IMR-90 (cell line): Measurements from ENCODE around the gene ANKRD11. TPM values are rescaled to one million over a fixed set of nuclear protein-coding genes. Genes with fewer than 3 reads are reported as not detected.
A peak's percentile ranks its signal among the peaks of the same experiment; 100 is the strongest.

ENCODE experiments used
- ATAC-seq: fragments of 200-7000 bp; cut with Tn5 transposase; 2 replicates; pipeline ENCODE4 v1.9.1; 2020; ENCODE audit warnings: low read depth, mild to moderate bottlenecking, moderate library complexity
- BruUV-seq: library from RNA; stranded (reverse); fragments of 400-500 nt; replicated peaks from 2 replicates; lab custom pipeline; 2021; lab: Mats Ljungman, UMichigan
- CTCF ChIA-PET: fragments of 300-600 bp; formaldehyde crosslinking; extraction: SDS; loops from one replicate; lab custom pipeline; 2021; ENCODE audit warnings: antibody characterized with exemption; lab: Yijun Ruan, JAX
- POLR2A ChIA-PET: fragments of 300-600 bp; sonication (Branson Sonifier 250); formaldehyde crosslinking; loops from one replicate; lab custom pipeline; 2022; ENCODE audit warnings: antibody characterized with exemption; ENCODE audit not compliant: unreplicated experiment; lab: Charles Lee
- DNase-seq: peaks from one replicate; pipeline ENCODE4 v3.0.0; 2013
- H2AFZ ChIP-seq: replicated peaks from 2 replicates; pipeline ENCODE3; 2013; ENCODE audit warnings: low read length, mild to moderate bottlenecking; ENCODE audit not compliant: poor library complexity
- H2AK5ac ChIP-seq: 2 replicates; pipeline ENCODE4 v1.6.1; 2013; ENCODE audit warnings: low read depth, low read length, inconsistent platforms
- H2AK9ac ChIP-seq: replicated peaks from 2 replicates; pipeline ENCODE3; 2013; ENCODE audit warnings: mild to moderate bottlenecking, low read depth, low read length, moderate library complexity; ENCODE audit not compliant: poor library complexity
- H2BK120ac ChIP-seq: 2 replicates; pipeline ENCODE4 v1.6.1; 2013; ENCODE audit warnings: low read depth, low read length, inconsistent platforms
- H2BK15ac ChIP-seq: 3 replicates; pipeline ENCODE4 v1.6.1; 2013; ENCODE audit warnings: low read depth, low read length, inconsistent platforms
- H2BK20ac ChIP-seq: 2 replicates; pipeline ENCODE4 v1.6.1; 2013; ENCODE audit warnings: low read depth, mild to moderate bottlenecking, inconsistent platforms, low read length, moderate library complexity
- H2BK5ac ChIP-seq: 2 replicates; pipeline ENCODE4 v1.6.1; 2013; ENCODE audit warnings: mild to moderate bottlenecking, low read depth, low read length, inconsistent platforms; ENCODE audit not compliant: poor library complexity, severe bottlenecking
- H3K14ac ChIP-seq: replicated peaks from 2 replicates; pipeline ENCODE4 v1.6.1; 2013; ENCODE audit warnings: low read depth, low read length, inconsistent platforms
- H3K18ac ChIP-seq: 2 replicates; pipeline ENCODE4 v1.6.1; 2013; ENCODE audit warnings: low read depth, low read length, control low read depth
- H3K23ac ChIP-seq: 2 replicates; pipeline ENCODE4 v1.6.1; 2013; ENCODE audit warnings: low read depth, low read length, inconsistent platforms
- H3K27ac ChIP-seq: 2 replicates; pipeline ENCODE4 v1.5.1; 2013; ENCODE audit warnings: mild to moderate bottlenecking, control low read depth, low read length; ENCODE audit not compliant: insufficient read depth
- H3K27me3 ChIP-seq: 2 replicates; pipeline ENCODE4 v1.6.1; 2013; ENCODE audit warnings: low read length; ENCODE audit not compliant: control insufficient read depth, insufficient read depth
- H3K36me3 ChIP-seq: 2 replicates; pipeline ENCODE4 v1.6.1; 2013; ENCODE audit warnings: low read length, mixed read lengths; ENCODE audit not compliant: control insufficient read depth, insufficient read depth
- H3K4ac ChIP-seq: 2 replicates; pipeline ENCODE4 v1.6.1; 2013; ENCODE audit warnings: low read depth, low read length, inconsistent platforms
- H3K4me1 ChIP-seq: 2 replicates; pipeline ENCODE4 v1.6.1; 2013; ENCODE audit warnings: low read length, mixed read lengths; ENCODE audit not compliant: control insufficient read depth, insufficient read depth
- H3K4me2 ChIP-seq: 2 replicates; pipeline ENCODE4 v1.6.1; 2013; ENCODE audit warnings: low read depth, mild to moderate bottlenecking, control low read depth, low read length, moderate library complexity
- H3K4me3 ChIP-seq: 2 replicates; pipeline ENCODE4 v1.5.1; 2013; ENCODE audit warnings: low read depth, mild to moderate bottlenecking, control low read depth, low read length, moderate library complexity; ENCODE audit not compliant: insufficient read depth
- H3K56ac ChIP-seq: 2 replicates; pipeline ENCODE4 v1.6.1; 2013; ENCODE audit warnings: low read length, inconsistent platforms; ENCODE audit not compliant: insufficient read depth; ENCODE audit errors: extremely low read depth
- H3K79me1 ChIP-seq, 2 experiments: 2 replicates each; pipeline ENCODE4 v1.6.1; 2013; ENCODE audit warnings: low read length in 2 of 2, inconsistent platforms in 1 of 2, low read depth in 1 of 2
- H3K9ac ChIP-seq: 2 replicates; pipeline ENCODE4 v1.6.1; 2013; ENCODE audit warnings: low read depth, low read length, control low read depth
- H3K9me1 ChIP-seq: 2 replicates; pipeline ENCODE4 v1.6.1; 2013; ENCODE audit warnings: low read length, inconsistent platforms; ENCODE audit not compliant: insufficient read depth
- H3K9me3 ChIP-seq: 2 replicates; pipeline ENCODE4 v1.6.1; 2013; ENCODE audit warnings: low read length; ENCODE audit not compliant: control insufficient read depth, insufficient read depth
- H4K20me1 ChIP-seq: 2 replicates; pipeline ENCODE4 v1.6.1; 2013; ENCODE audit warnings: low read length, inconsistent platforms; ENCODE audit not compliant: insufficient read depth
- H4K5ac ChIP-seq: 2 replicates; pipeline ENCODE4 v1.6.1; 2013; ENCODE audit warnings: mild to moderate bottlenecking, low read depth, low read length, control low read depth
- H4K8ac ChIP-seq, 2 experiments: 2 replicates each; pipeline ENCODE4 v1.6.1; 2013; ENCODE audit warnings: low read depth in 2 of 2, low read length in 2 of 2, control low read depth in 1 of 2, inconsistent platforms in 1 of 2
- H4K91ac ChIP-seq: 2 replicates; pipeline ENCODE4 v1.6.1; 2013; ENCODE audit warnings: low read depth, low read length, inconsistent platforms; ENCODE audit not compliant: insufficient read depth
- BHLHE40 ChIP-seq: fragments of 150-350 bp; IDR thresholded peaks from 2 replicates; pipeline ENCODE4 v1.6.1; 2016; ENCODE audit warnings: mild to moderate bottlenecking, low read depth, low read length
- CEBPB ChIP-seq: IDR thresholded peaks from 2 replicates; pipeline ENCODE4 v1.6.1; 2012; ENCODE audit warnings: low read depth, low read length, improper control_type of control experiment
- CHD1 ChIP-seq: IDR thresholded peaks from 2 replicates; pipeline ENCODE4 v1.6.1; 2012; ENCODE audit warnings: low read depth, low read length, improper control_type of control experiment
- ELK1 ChIP-seq: fragments of 150-350 bp; IDR thresholded peaks from 2 replicates; pipeline ENCODE4 v1.6.1; 2016; ENCODE audit warnings: low read depth, mild to moderate bottlenecking, low read length, moderate library complexity, borderline replicate concordance
- FOS ChIP-seq: fragments of 150-350 bp; IDR thresholded peaks from 2 replicates; pipeline ENCODE4 v1.6.1; 2016; ENCODE audit warnings: low read depth, low read length
- MAFK ChIP-seq: IDR thresholded peaks from 2 replicates; pipeline ENCODE4 v1.6.1; 2012; ENCODE audit warnings: low read depth, low read length, improper control_type of control experiment
- MXI1 ChIP-seq: IDR thresholded peaks from 2 replicates; pipeline ENCODE4 v1.6.1; 2012; ENCODE audit warnings: low read depth, mild to moderate bottlenecking, low read length, moderate library complexity, borderline replicate concordance
- NFE2L2 ChIP-seq: fragments of 150-350 bp; IDR thresholded peaks from 2 replicates; pipeline ENCODE4 v1.6.1; 2016; ENCODE audit warnings: low read depth, mild to moderate bottlenecking, low read length
- POLR2A ChIP-seq: IDR thresholded peaks from 2 replicates; pipeline ENCODE4 v1.6.1; 2012; ENCODE audit warnings: mild to moderate bottlenecking, low read depth, low read length
- RAD21 ChIP-seq: IDR thresholded peaks from 2 replicates; pipeline ENCODE4 v1.6.1; 2012; ENCODE audit warnings: low read length, improper control_type of control experiment
- RCOR1 ChIP-seq: IDR thresholded peaks from 2 replicates; pipeline ENCODE4 v1.6.1; 2012; ENCODE audit warnings: mild to moderate bottlenecking, low read length, improper control_type of control experiment; ENCODE audit not compliant: insufficient replicate concordance
- RFX5 ChIP-seq: IDR thresholded peaks from 2 replicates; pipeline ENCODE4 v1.8.0; 2012; ENCODE audit warnings: low read depth, mild to moderate bottlenecking, low read length, moderate library complexity
- SMC3 ChIP-seq: fragments of 150-350 bp; IDR thresholded peaks from 2 replicates; pipeline ENCODE4 v1.6.1; 2016; ENCODE audit warnings: low read depth, mild to moderate bottlenecking, antibody characterized with exemption, low read length, moderate library complexity
- WGBS, 2 experiments: methylation state at CpG; one replicate each; pipeline versions ENCODE4 v1.1.5 to v1.1.7; 2013; ENCODE audit warnings: missing lambda C conversion rate in 2 of 2; ENCODE audit not compliant: insufficient read length in 1 of 2; ENCODE audit errors: extremely low coverage in 2 of 2; 5-methylcytosine and 5-hydroxymethylcytosine counted together
- dilution Hi-C: fragments of 300-500 bp; cut with HindIII; formaldehyde crosslinking; loops from one replicate; pipeline ENCODE4 v1.14.3; 2018; ENCODE audit warnings: low sequenced_read_pairs; ENCODE audit not compliant: unreplicated experiment
- in situ Hi-C: fragments of 300-500 bp; cut with MboI; formaldehyde crosslinking; loops from 3 replicates; pipeline ENCODE4 v1.14.3; 2019; ENCODE audit warnings: low sequenced_read_pairs, inconsistent platforms, mixed read lengths
- intact Hi-C: fragments of 100-400 bp; cut with micrococcal nuclease; formaldehyde crosslinking; loops from 2 replicates; pipeline ENCODE4 v1.10.0; 2022
- polyA plus RNA-seq, 3 experiments: library from polyadenylated mRNA; depleted of rRNA; stranded (reverse); fragments of >200 nt; gene quantifications; 2 replicates each; pipeline ENCODE4 v1.2.3, GENCODE V29; 2012; ENCODE audit warnings: low replicate concordance in 1 of 3
- total RNA-seq: library from RNA; depleted of rRNA; stranded (reverse); fragments of >200 nt; gene quantifications from 2 replicates; pipeline ENCODE4 v1.2.3, GENCODE V29; 2012
- TF ChIP-seq, protein P1 (sequence below): fragments of 150-350 bp; IDR thresholded peaks from 2 replicates; pipeline ENCODE4 v1.6.1; 2017; ENCODE audit warnings: mild to moderate bottlenecking, antibody characterized with exemption, low read length, low read depth

Gene ANKRD11
- total and polyA plus RNA-seq, 2 of the 4 experiments (the other 2 are of a cell fraction): 46.8 to 71.9 TPM

DNA sequence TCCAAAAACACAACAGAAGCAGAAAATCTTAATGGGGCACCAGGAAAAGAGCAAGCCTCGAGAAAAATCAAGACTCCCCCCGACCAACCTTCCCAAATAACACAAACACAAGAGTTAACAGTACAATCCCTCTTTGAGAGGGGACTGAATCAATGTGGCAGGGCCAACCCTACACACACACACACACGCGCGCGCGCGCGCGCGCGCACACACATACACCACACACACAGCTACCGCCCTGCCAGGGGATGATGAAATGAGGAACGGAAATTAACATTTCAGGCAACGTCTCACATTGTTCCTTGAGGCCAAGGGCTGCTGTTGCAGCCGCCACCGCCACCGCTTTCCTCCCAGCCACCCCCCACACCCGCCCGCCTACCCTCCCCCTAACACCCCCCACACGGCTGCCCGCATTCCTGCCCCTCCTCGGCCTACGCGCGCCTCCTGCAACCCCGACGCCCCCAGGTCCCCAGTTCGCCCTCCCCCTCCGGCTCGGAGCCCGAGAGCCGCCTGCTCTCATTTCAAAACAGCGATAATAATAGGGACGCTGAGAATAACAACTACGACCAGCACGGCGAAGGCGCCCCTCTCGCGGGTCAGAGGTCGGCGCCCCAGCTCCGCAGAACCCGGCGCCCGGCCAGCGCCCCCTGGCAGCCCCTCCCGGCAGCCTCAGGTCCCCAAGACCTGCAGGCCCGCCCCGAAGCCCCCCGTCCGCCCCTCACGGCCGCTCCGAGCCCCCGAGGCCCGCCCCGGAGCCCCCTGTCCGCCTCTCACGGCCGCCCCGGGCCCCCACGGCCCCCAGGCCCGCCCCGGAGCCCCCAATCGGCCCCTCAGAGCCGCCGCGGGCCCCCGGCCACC lies 1.1 kb downstream of the ANKRD11 start:
- Histone ChIP-seq H3K27ac (peak overlapping the region; percentile 88), H2AFZ (peak overlapping the region; percentile 68), H3K4ac (peak overlapping the region; percentile 72), H3K9me3 (no peaks in the 10 kb centered on the region), H3K4me1 (peaks cover 14% of the 10 kb centered on the region), H4K5ac (no peak overlapping the region), H3K14ac (peak overlapping the region; percentile 94), H4K20me1 (peaks cover 52% of the 10 kb centered on the region), H3K27me3 (no peaks in the 10 kb centered on the region), H2BK120ac (peak overlapping the region; percentile 43), H2BK15ac (no peak overlapping the region), H3K9me1 (peaks cover 21% of the 10 kb centered on the region), H3K23ac (peak overlapping the region; percentile 96), H3K79me1 (peaks cover 17 to 51% of the 10 kb centered on the region in 2 experiments), H2AK9ac (peak overlapping the region; percentile 96), H2AK5ac (0 out of 2 replicates have a peak overlapping the region, but pooled peaks have one; percentile 53), H3K18ac (peak overlapping the region; percentile 16; the same call in 1 of the 2 replicates), H4K8ac (peak overlapping the region in 1 of 2 experiments; percentile 35; a peak in 1 of 4 replicates), H3K9ac (peak overlapping the region; percentile 78), H3K4me2 (peak overlapping the region; percentile 90), H4K91ac (peak overlapping the region; percentile 89), H3K56ac (peak overlapping the region; percentile 88), H3K36me3 (peaks cover 3% of the 10 kb centered on the region; the same call in 1 of the 2 replicates), H2BK5ac (peak overlapping the region; percentile 80), H3K4me3 (peak overlapping the region; percentile 56), H2BK20ac (0 out of 2 replicates have a peak overlapping the region, but pooled peaks have one; percentile 4)
- no TSS peak for BruUV-seq
- DNase-seq: peak; percentile 96
- ChIA-PET POLR2A (interaction anchor here (0.6 kb wide), 4 partner anchors 18 to 108 kb away, joined by 3 to 22 read pairs (median 8); no protein-coding TSS in a partner anchor), CTCF (interaction anchor here (1.1 kb wide), 1 partner anchor 131 kb away, joined by 3 read pairs; no protein-coding TSS in a partner anchor)
- intact Hi-C loops (loop anchor here (2.0 kb wide), 1 partner anchor 46 kb away; no protein-coding TSS in a partner anchor), in situ Hi-C loops (no loop called here), dilution Hi-C loops (no loop called here)
- ATAC-seq: peak; percentile 21
- WGBS, 2 experiments: 0% methylated on average over 10 of the region's 71 CpGs; no CpG with 5 or more reads in 1 of the 2 experiments
- TF ChIP-seq CEBPB: peak; percentile 94
- no peak for TF ChIP-seq RFX5
- TF ChIP-seq MAFK: no peak
- TF ChIP-seq RCOR1: no peak
- TF ChIP-seq FOS: no peak
- peak; percentile 25; the same call in 1 of the 2 replicates for TF ChIP-seq SMC3
- TF ChIP-seq ELK1: no peak
- no peak for TF ChIP-seq NFE2L2
- TF ChIP-seq, protein P1, sequence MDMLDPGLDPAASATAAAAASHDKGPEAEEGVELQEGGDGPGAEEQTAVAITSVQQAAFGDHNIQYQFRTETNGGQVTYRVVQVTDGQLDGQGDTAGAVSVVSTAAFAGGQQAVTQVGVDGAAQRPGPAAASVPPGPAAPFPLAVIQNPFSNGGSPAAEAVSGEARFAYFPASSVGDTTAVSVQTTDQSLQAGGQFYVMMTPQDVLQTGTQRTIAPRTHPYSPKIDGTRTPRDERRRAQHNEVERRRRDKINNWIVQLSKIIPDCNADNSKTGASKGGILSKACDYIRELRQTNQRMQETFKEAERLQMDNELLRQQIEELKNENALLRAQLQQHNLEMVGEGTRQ: no peak
- TF ChIP-seq BHLHE40: peak; percentile 44
- TF ChIP-seq POLR2A: peak; percentile 54; the same call in 1 of the 2 replicates
- TF ChIP-seq RAD21: peak; percentile 33; the same call in 1 of the 2 replicates
- TF ChIP-seq MXI1: peak; percentile 88
- no peak for TF ChIP-seq CHD1
